Esophagus muscularis mucosa (tissue), 4 donors: ENCODE data around the gene GRHL1. TPM values are rescaled to one million over a fixed set of nuclear protein-coding genes. Genes with fewer than 3 reads are reported as not detected.

Experiments
- DNase-seq: peaks from one replicate; pipeline ENCODE4 v3.0.0-alpha.2; 2017; ENCODE audit errors: extremely low spot score
- H3K27ac ChIP-seq, 4 donors: fragments of 200-600 bp; sonication (generic); replicated peaks in 1 of 4; 1 replicate in 3 of 4; 2 replicates in 1 of 4; pipeline ENCODE4 v1.5.1; 2016 to 2019; ENCODE audit warnings: mild to moderate bottlenecking in 1 of 4
- H3K27me3 ChIP-seq, 4 donors: fragments of 200-600 bp; sonication (generic); one replicate each; pipeline versions ENCODE4 v1.5.1 to v1.6.0; 2016 to 2019
- H3K36me3 ChIP-seq, 4 donors: fragments of 200-600 bp; sonication (generic); one replicate each; pipeline ENCODE4 v1.5.1; 2016 to 2019
- H3K4me1 ChIP-seq, 4 donors: fragments of 200-600 bp; sonication (generic); one replicate each; pipeline ENCODE4 v1.5.1; 2016 to 2019
- H3K4me3 ChIP-seq, 4 donors: fragments of 200-600 bp; sonication (generic); 1 replicate in 2 of 4; 2 replicates in 2 of 4; pipeline ENCODE4 v1.5.1; 2016 to 2019; ENCODE audit warnings: mild to moderate bottlenecking in 4 of 4, moderate library complexity in 1 of 4
- H3K9me3 ChIP-seq, 4 donors: fragments of 200-600 bp; sonication (generic); 1 replicate in 3 of 4; 2 replicates in 1 of 4; pipeline ENCODE4 v1.5.1; 2016 to 2019
- CTCF ChIP-seq, 3 experiments: fragments of 200-600 bp in 2 of 3; fragments of 450-650 bp in 1 of 3; sonication (generic) in 2 of 3; IDR thresholded peaks; one replicate each; pipeline ENCODE4 v1.5.1; 2017 to 2019; ENCODE audit warnings: antibody characterized with exemption in 3 of 3, mild to moderate bottlenecking in 2 of 3, moderate library complexity in 1 of 3
- EP300 ChIP-seq: sonication (generic); formaldehyde crosslinking; IDR thresholded peaks from one replicate; pipeline ENCODE4 v1.6.1; 2017; ENCODE audit warnings: antibody characterized with exemption
- POLR2A ChIP-seq: fragments of 450-650 bp; IDR thresholded peaks from one replicate; pipeline ENCODE4 v1.6.1; 2017; ENCODE audit warnings: antibody characterized with exemption, moderate library complexity, mild to moderate bottlenecking, low read depth
- POLR2AphosphoS5 ChIP-seq, 2 donors: sonication (generic); formaldehyde crosslinking; IDR thresholded peaks; one replicate each; pipeline ENCODE4 v1.6.1; 2017; ENCODE audit warnings: antibody characterized with exemption in 2 of 2
- WGBS: methylation state at CpG from one replicate; pipeline ENCODE4 v1.1.5; 2018; 5-methylcytosine and 5-hydroxymethylcytosine counted together
- intact Hi-C: fragments of 100-400 bp; cut with DNase I; formaldehyde crosslinking; loops from one replicate; pipeline ENCODE4 v1.15.1; 2023
- total RNA-seq, 4 donors: library from RNA; depleted of rRNA; stranded (reverse); fragments of >200 nt; gene quantifications; one replicate each; pipeline versions ENCODE4 v1.1.0 to v1.2.1, GENCODE V29; 2016

The GRHL1 gene
- total RNA-seq, 4 donors from 2014 or later, result 0.86 to 5.1 (median 2.6) TPM

DNA sequence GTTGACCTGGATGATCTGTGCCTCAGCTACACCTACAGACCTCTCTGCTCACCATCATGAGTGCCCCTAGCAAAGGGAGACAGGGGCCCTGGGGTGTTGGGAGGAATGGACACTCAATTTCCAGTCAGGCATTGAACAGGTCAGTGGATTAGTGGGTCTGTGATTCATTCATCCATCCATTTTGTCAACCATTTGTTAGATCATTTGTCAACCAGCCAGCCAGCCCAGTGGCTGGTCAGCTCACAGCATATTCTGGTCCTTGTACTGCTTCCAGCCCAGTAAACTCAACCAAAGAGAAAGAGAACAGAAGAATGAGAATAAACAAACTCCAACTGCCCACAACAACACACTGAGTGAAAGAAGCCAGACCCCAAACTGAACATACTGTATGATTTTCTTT is 87.2 kb downstream of the GRHL1 start:
- H3K4me1 ChIP-seq, result peaks cover 71 to 80% (median 75%) of the 10 kb centered on the region in 4 donors
- intact Hi-C loops, result loop anchor here (2.0 kb wide), 1 partner anchor 56 kb away; no protein-coding TSS in a partner anchor
- H3K9me3 ChIP-seq, result no peaks in the 10 kb centered on the region
- H3K36me3 ChIP-seq, result no peaks in the 10 kb centered on the region
- TF ChIP-seq POLR2A, result no peak
- no peak for TF ChIP-seq POLR2AphosphoS5 (IDR thresholded peaks at IDR 0.05)
- no peak for DNase-seq
- peak overlapping the region in 2 of 4 donors; percentile 22 to 27 for H3K27ac ChIP-seq
- no peaks in the 10 kb centered on the region for H3K27me3 ChIP-seq
- H3K4me3 ChIP-seq, result no peak overlapping the region

DNA sequence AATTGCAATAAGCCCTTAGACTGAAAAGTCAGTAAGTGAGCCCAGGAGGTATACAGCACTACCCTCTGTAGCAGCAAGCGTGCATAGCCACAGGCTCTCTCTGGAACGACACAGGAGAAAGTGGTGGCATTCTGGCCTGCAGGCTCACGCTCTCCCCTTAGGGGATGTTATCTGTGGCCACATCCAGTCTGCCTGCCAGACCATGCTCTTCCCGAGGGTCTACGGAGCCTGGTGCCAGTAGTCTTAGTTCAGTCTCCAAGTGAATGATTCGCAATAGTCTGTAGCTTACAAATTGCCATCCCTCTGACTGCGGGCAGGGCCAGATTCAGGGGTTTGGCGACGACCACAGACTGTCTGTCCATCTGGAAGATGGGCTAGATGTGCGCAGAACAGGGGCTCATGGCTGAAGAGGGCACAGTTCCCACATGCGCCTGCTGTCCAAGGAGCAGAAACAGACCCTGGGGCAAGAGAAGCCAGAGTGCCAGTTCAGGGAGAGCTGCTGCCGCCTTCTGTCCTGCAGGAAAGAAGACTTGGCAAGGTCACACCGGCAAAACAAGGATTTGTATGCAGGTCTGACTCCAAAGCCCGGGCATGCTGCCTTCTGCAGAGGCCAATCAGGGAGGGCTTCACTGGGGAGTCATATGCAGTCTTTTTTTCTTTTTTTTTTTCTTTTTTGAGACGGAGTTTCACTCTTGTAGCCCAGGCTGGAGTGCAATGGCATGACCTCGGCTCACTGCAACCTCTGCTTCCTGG is 88.3 kb downstream of the GRHL1 start:
- Histone ChIP-seq H3K4me1 (peaks cover 75 to 84% (median 81%) of the 10 kb centered on the region in 4 donors), H3K27me3 (no peaks in the 10 kb centered on the region), H3K9me3 (no peaks in the 10 kb centered on the region), H3K27ac (peak overlapping the region; percentile 28 to 98 (median 95)), H3K4me3 (no peak overlapping the region), H3K36me3 (no peaks in the 10 kb centered on the region)
- 74% methylated on average over 16 of the region's 16 CpGs for WGBS
- intact Hi-C loops, result loop anchor here (2.0 kb wide), 1 partner anchor 57 kb away; no protein-coding TSS in a partner anchor
- no peak for DNase-seq
- TF ChIP-seq POLR2A, result no peak
- peak in 1 of 3 experiments; percentile 6 for TF ChIP-seq CTCF (IDR thresholded peaks at IDR 0.05)
- no peak for TF ChIP-seq EP300
- peak; percentile 18 to 46 for TF ChIP-seq POLR2AphosphoS5 (IDR thresholded peaks at IDR 0.05)

GRCh38 chr2:10041711-10042110 is 90.2 kb downstream of the GRHL1 start:
- TF ChIP-seq POLR2AphosphoS5 (IDR thresholded peaks at IDR 0.05), result no peak
- TF ChIP-seq CTCF (IDR thresholded peaks at IDR 0.05), result no peak
- no peak for TF ChIP-seq EP300
- no peak for TF ChIP-seq POLR2A
- Histone ChIP-seq H3K27ac (peak overlapping the region; percentile 94 to 99 (median 97)), H3K4me3 (peak overlapping the region in 3 of 4 donors; percentile 69 to 97 (median 76)), H3K9me3 (no peaks in the 10 kb centered on the region), H3K27me3 (no peaks in the 10 kb centered on the region), H3K4me1 (peaks cover 75 to 85% (median 81%) of the 10 kb centered on the region in 4 donors), H3K36me3 (peaks cover 0 to 10% (median 7%) of the 10 kb centered on the region in 4 donors)
- intact Hi-C loops, result no loop called here
- 84% methylated on average over 14 of the region's 14 CpGs for WGBS
- no peak for DNase-seq

- H3K9me3 ChIP-seq, result no peaks in the 10 kb centered on the region
- peak; percentile 97 for DNase-seq
- H3K27ac ChIP-seq, result peak overlapping the region; percentile 94 to 99 (median 97)
- no peaks in the 10 kb centered on the region for H3K27me3 ChIP-seq
- intact Hi-C loops, result no loop called here
- H3K36me3 ChIP-seq, result peaks cover 3 to 19% (median 15%) of the 10 kb centered on the region in 4 donors
- peak overlapping the region; percentile 69 to 97 (median 76) for H3K4me3 ChIP-seq
- 14% methylated on average over 35 of the region's 54 CpGs for WGBS
- peaks cover 75 to 86% (median 81%) of the 10 kb centered on the region in 4 donors for H3K4me1 ChIP-seq
- TF ChIP-seq CTCF (IDR thresholded peaks at IDR 0.05), result peak in 1 of 3 experiments; percentile 32
- TF ChIP-seq POLR2A, result peak; percentile 15
- peak; percentile 11 for TF ChIP-seq EP300
- TF ChIP-seq POLR2AphosphoS5 (IDR thresholded peaks at IDR 0.05), result peak; percentile 75 to 85
Observed at GRCh38 chr2:10042301-10043161, 91.0 kb downstream of the GRHL1 start.
